Astrocyte (in vitro differentiated cells and primary cell): ENCODE results near the gene TSHZ1.

Experiments used
- CTCF ChIP-seq: IDR thresholded peaks from 2 replicates; pipeline ENCODE4 v1.5.1; 2011; ENCODE audit warnings: low read depth, mild to moderate bottlenecking, inconsistent platforms, low read length, moderate library complexity; ENCODE audit not compliant: insufficient read depth
- EZH2 ChIP-seq: IDR thresholded peaks from 2 replicates; pipeline ENCODE4 v1.6.1; 2012; ENCODE audit warnings: mild to moderate bottlenecking, low read length, inconsistent platforms; ENCODE audit not compliant: insufficient read depth

DNA sequence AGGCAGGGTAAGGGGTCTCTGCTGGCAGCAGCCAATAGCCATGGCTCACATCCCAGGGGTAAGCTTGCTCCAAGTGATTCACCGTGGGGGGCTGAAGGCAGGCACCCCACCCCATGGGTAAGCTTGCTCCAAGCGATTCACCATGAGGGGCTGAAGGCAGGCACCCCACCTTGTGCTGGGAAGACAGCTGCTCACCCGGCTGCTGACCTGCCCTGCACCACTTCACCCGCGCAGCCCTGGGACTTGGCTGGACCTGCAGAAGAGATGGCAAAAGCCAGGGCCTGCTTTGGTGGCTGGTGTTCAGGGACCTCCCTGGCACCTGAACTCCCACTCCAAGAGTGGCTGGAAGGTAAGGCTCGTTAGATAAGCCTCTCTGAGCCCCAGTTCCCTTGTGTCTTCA lies 20.9 kb upstream of the TSHZ1 start:
- TF ChIP-seq CTCF (no peak), EZH2 (no peak)
